H1 (cell line): ENCODE data around the gene KRT81. TPM values are rescaled to one million over a fixed set of nuclear protein-coding genes. Genes with fewer than 3 reads are reported as not detected.

Experiments used
- CTCF ChIA-PET: fragments of 300-600 bp; sonication (Branson Sonifier 250); formaldehyde crosslinking; loops from one replicate; lab custom pipeline; 2021; ENCODE audit not compliant: partially characterized antibody; lab: Charles Lee
- POLR2A ChIA-PET: fragments of 300-600 bp; sonication (Branson Sonifier 250); formaldehyde crosslinking; loops from one replicate; lab custom pipeline; 2021; ENCODE audit warnings: inconsistent platforms; ENCODE audit not compliant: partially characterized antibody; lab: Charles Lee
- DNase-seq, 2 experiments: peaks; one replicate each; pipeline versions ENCODE4 v3.0.0 to v3.0.0-alpha.2; 2010 to 2022; ENCODE audit warnings: low spot score in 2 of 2, low read depth in 1 of 2, mixed read lengths in 1 of 2
- FAIRE-seq: peaks from 2 replicates; lab custom pipeline; 2011; peaks lifted over from hg19 to GRCh38; lab: Jason Lieb, UNC
- H2AFZ ChIP-seq: 2 replicates; pipeline ENCODE4 v1.8.1; 2012; ENCODE audit warnings: low read length, inconsistent platforms
- H2AK5ac ChIP-seq: 2 replicates; pipeline ENCODE4 v1.6.1; 2013; ENCODE audit warnings: low read depth, low read length
- H2BK120ac ChIP-seq: replicated peaks from 2 replicates; pipeline ENCODE3; 2013; ENCODE audit warnings: low read depth, low read length, inconsistent platforms
- H2BK12ac ChIP-seq: 2 replicates; pipeline ENCODE4 v1.6.1; 2013; ENCODE audit warnings: low read depth, low read length
- H2BK15ac ChIP-seq: 2 replicates; pipeline ENCODE4 v1.6.1; 2013; ENCODE audit warnings: low read length
- H2BK20ac ChIP-seq: 2 replicates; pipeline ENCODE4 v1.6.1; 2013; ENCODE audit warnings: low read length
- H2BK5ac ChIP-seq: 2 replicates; pipeline ENCODE4 v1.6.1; 2013; ENCODE audit warnings: low read depth, low read length
- H3K14ac ChIP-seq: 2 replicates; pipeline ENCODE4 v1.6.1; 2013; ENCODE audit warnings: inconsistent platforms; ENCODE audit not compliant: insufficient read length
- H3K18ac ChIP-seq: 2 replicates; pipeline ENCODE4 v1.6.1; 2013; ENCODE audit warnings: low read length; ENCODE audit errors: extremely low read depth
- H3K23ac ChIP-seq: 2 replicates; pipeline ENCODE4 v1.6.1; 2013; ENCODE audit warnings: inconsistent platforms; ENCODE audit not compliant: insufficient read length
- H3K23me2 ChIP-seq: 2 replicates; pipeline ENCODE4 v1.6.1; 2013; ENCODE audit warnings: low read depth, low read length
- H3K27ac ChIP-seq: 2 replicates; pipeline ENCODE4 v1.6.1; 2011; ENCODE audit warnings: low read depth, low read length, inconsistent platforms
- H3K27me3 ChIP-seq, 4 experiments: replicated peaks in 1 of 4; 1 replicate in 1 of 4; 2 replicates in 3 of 4; pipeline versions ENCODE4 v1.6.1 to v1.8.1; 2011 to 2013; ENCODE audit warnings: low read length in 3 of 4, mild to moderate bottlenecking in 3 of 4, inconsistent platforms in 2 of 4, mixed read lengths in 2 of 4, moderate library complexity in 1 of 4; ENCODE audit not compliant: control insufficient read depth in 3 of 4, insufficient read depth in 3 of 4; ENCODE audit errors: extremely low read depth in 1 of 4
- H3K36me3 ChIP-seq, 4 experiments: 2 replicates each; pipeline versions ENCODE4 v1.6.1 to v1.8.1; 2011 to 2013; ENCODE audit warnings: mild to moderate bottlenecking in 4 of 4, low read length in 3 of 4, moderate library complexity in 2 of 4, control low read depth in 1 of 4, inconsistent platforms in 1 of 4; ENCODE audit not compliant: insufficient read depth in 4 of 4, control insufficient read depth in 2 of 4
- H3K4ac ChIP-seq: replicated peaks from 2 replicates; pipeline ENCODE3; 2013; ENCODE audit warnings: low read length, low read depth, mixed read lengths, inconsistent platforms; ENCODE audit not compliant: insufficient read length
- H3K4me1 ChIP-seq, 4 experiments: replicated peaks in 1 of 4; 1 replicate in 1 of 4; 2 replicates in 3 of 4; pipeline versions ENCODE4 v1.6.1 to v1.8.1; 2011 to 2013; ENCODE audit warnings: low read length in 3 of 4, inconsistent platforms in 2 of 4, mixed read lengths in 1 of 4; ENCODE audit not compliant: insufficient read depth in 4 of 4, control insufficient read depth in 3 of 4
- H3K4me2 ChIP-seq, 2 experiments: 2 replicates each; pipeline versions ENCODE4 v1.6.1 to v1.8.1; 2011 to 2013; ENCODE audit warnings: low read depth in 2 of 2, low read length in 2 of 2, control low read depth in 1 of 2, inconsistent platforms in 1 of 2, mild to moderate bottlenecking in 1 of 2; ENCODE audit not compliant: insufficient read depth in 1 of 2
- H3K4me3 ChIP-seq, 4 experiments: fragments of 200-600, 300-600 bp in 1 of 4; sonication (generic), shearing (Covaris generic), sonication (Bioruptor Twin) in 1 of 4; 2 replicates each; pipeline versions ENCODE4 v1.5.1 to v1.8.1; 2011 to 2016; ENCODE audit warnings: low read length in 4 of 4, low read depth in 3 of 4, control low read depth in 2 of 4, inconsistent platforms in 2 of 4, mild to moderate bottlenecking in 2 of 4, mixed read lengths in 1 of 4, moderate library complexity in 1 of 4; ENCODE audit not compliant: insufficient read depth in 2 of 4; ENCODE audit errors: extremely low read depth in 1 of 4
- H3K56ac ChIP-seq: replicated peaks from 2 replicates; pipeline ENCODE3; 2013; ENCODE audit warnings: low read depth, mild to moderate bottlenecking, mixed read lengths, low read length, inconsistent platforms; ENCODE audit not compliant: insufficient read length
- H3K79me1 ChIP-seq: 2 replicates; pipeline ENCODE4 v1.6.1; 2013; ENCODE audit warnings: low read depth, low read length, control low read depth
- H3K79me2 ChIP-seq, 2 experiments: 2 replicates each; pipeline versions ENCODE4 v1.6.1 to v1.8.1; 2012 to 2013; ENCODE audit warnings: low read length in 2 of 2, mild to moderate bottlenecking in 2 of 2, inconsistent platforms in 1 of 2; ENCODE audit not compliant: insufficient read depth in 2 of 2, control insufficient read depth in 1 of 2
- H3K9ac ChIP-seq, 4 experiments: replicated peaks in 1 of 4; 1 replicate in 1 of 4; 2 replicates in 3 of 4; pipeline versions ENCODE4 v1.6.1 to v1.8.1; 2011 to 2013; ENCODE audit warnings: low read depth in 3 of 4, low read length in 3 of 4, control low read depth in 2 of 4, mild to moderate bottlenecking in 2 of 4, moderate library complexity in 2 of 4, inconsistent platforms in 1 of 4; ENCODE audit errors: extremely low read depth in 1 of 4
- H3K9me3 ChIP-seq, 2 experiments: 2 replicates each; pipeline versions ENCODE4 v1.6.1 to v1.8.1; 2012 to 2013; ENCODE audit warnings: mild to moderate bottlenecking in 2 of 2, moderate library complexity in 2 of 2, control low read depth in 1 of 2, inconsistent platforms in 1 of 2, low read depth in 1 of 2, low read length in 1 of 2, mixed read lengths in 1 of 2; ENCODE audit not compliant: insufficient read depth in 2 of 2
- H4K20me1 ChIP-seq, 2 experiments: replicated peaks in 1 of 2; 2 replicates each; pipeline versions ENCODE3 to v1.8.1; 2011 to 2013; ENCODE audit warnings: inconsistent platforms in 2 of 2, low read length in 2 of 2, mild to moderate bottlenecking in 1 of 2; ENCODE audit not compliant: insufficient read depth in 2 of 2, control insufficient read depth in 1 of 2
- H4K5ac ChIP-seq: 2 replicates; pipeline ENCODE4 v1.6.1; 2013; ENCODE audit warnings: low read length, low read depth, mixed read lengths, inconsistent platforms; ENCODE audit not compliant: insufficient read length
- H4K8ac ChIP-seq: 2 replicates; pipeline ENCODE4 v1.8.0; 2013; ENCODE audit warnings: mild to moderate bottlenecking, moderate library complexity, low read length, inconsistent platforms; ENCODE audit not compliant: insufficient read depth; ENCODE audit errors: extremely low read depth
- H4K91ac ChIP-seq: replicated peaks from 2 replicates; pipeline ENCODE3; 2013; ENCODE audit warnings: low read length, mixed read lengths, inconsistent platforms; ENCODE audit not compliant: insufficient read length
- EGR1 ChIP-seq: IDR thresholded peaks from 2 replicates; pipeline ENCODE4 v1.6.1; 2011; ENCODE audit warnings: low read depth, low read length, borderline replicate concordance
- WGBS, 2 experiments: shearing (Covaris generic) in 1 of 2; methylation state at CpG; one replicate each; pipeline versions ENCODE4 v1.1.6 to v1.1.7; 2013 to 2015; ENCODE audit warnings: low lambda C conversion rate in 2 of 2, mixed read lengths in 2 of 2, inconsistent platforms in 1 of 2, low coverage in 1 of 2, missing lambda C conversion rate in 1 of 2; ENCODE audit not compliant: insufficient replicate concordance in 2 of 2, insufficient coverage in 1 of 2, insufficient read length in 1 of 2; ENCODE audit errors: extremely low coverage in 1 of 2, missing lambda C conversion rate in 1 of 2; 5-methylcytosine and 5-hydroxymethylcytosine counted together
- polyA plus RNA-seq, 7 experiments: library from polyadenylated mRNA; depleted of rRNA in 3 of 7; stranded (reverse) in 5 of 7; unstranded in 2 of 7; fragments of >200 nt in 5 of 7; fragments of 200-250 nt in 2 of 7; gene quantifications; 1 replicate in 5 of 7; 2 replicates in 1 of 7; 4 replicates in 1 of 7; pipeline versions ENCODE4 v1.2.1 to v1.2.3, GENCODE V29; 2011 to 2013; ENCODE audit warnings: missing spikeins in 2 of 7, mixed read lengths in 2 of 7
- total RNA-seq: library from RNA; stranded (reverse); fragmentation: NEBNext Ultra II Directional; extraction: Animal tissue kit (Norgen Biotek cat#: 25700); gene quantifications from 2 replicates; pipeline ENCODE4 v1.2.1, GENCODE V29; 2021

The KRT81 gene
- total and polyA plus RNA-seq, 2 of the 8 experiments (the other 6 are each of a cell fraction or from before 2014, with no cell fraction given), result not detected

- TF ChIP-seq EGR1, result no peak
- Histone ChIP-seq H3K79me1 (no peaks in the 10 kb centered on the region), H3K4me3 (no peak overlapping the region), H4K91ac (no peak overlapping the region), H2AK5ac (no peak overlapping the region), H3K79me2 (no peaks in the 10 kb centered on the region), H3K9me3 (no peaks in the 10 kb centered on the region), H3K4me2 (no peak overlapping the region), H4K20me1 (no peaks in the 10 kb centered on the region), H4K8ac (no peak overlapping the region), H3K23ac (no peak overlapping the region), H3K4me1 (peaks cover 0 to 3% (median 0%) of the 10 kb centered on the region in 4 experiments; a peak in 1 of 7 replicates), H3K56ac (no peak overlapping the region), H2BK12ac (no peak overlapping the region), H2BK5ac (no peak overlapping the region), H4K5ac (no peak overlapping the region), H2AFZ (no peak overlapping the region), H2BK120ac (no peak overlapping the region), H3K9ac (no peak overlapping the region), H3K27me3 (no peaks in the 10 kb centered on the region), H3K36me3 (no peaks in the 10 kb centered on the region), H3K23me2 (no peaks in the 10 kb centered on the region), H3K14ac (no peak overlapping the region), H2BK15ac (no peak overlapping the region), H3K18ac (no peak overlapping the region), H2BK20ac (no peak overlapping the region), H3K4ac (no peak overlapping the region), H3K27ac (no peak overlapping the region)
- no peak for DNase-seq
- ChIA-PET CTCF (interaction anchor here (1.1 to 19.8 kb wide), 10 partner anchors 9 to 119 kb away, joined by 3 to 353 read pairs (median 6); partner anchors contain the start of genes KRT83 and KRT85), POLR2A (no interaction called here)
- 86% methylated on average over 1 of the region's 1 CpG; no CpG with 5 or more reads in 1 of the 2 experiments for WGBS, 2 experiments
- FAIRE-seq, result no peak
These were observed 41.0 kb upstream of the KRT81 start for GRCh38 chr12:52332381-52332780.
